Lung (tissue), 12 donors: ENCODE results near the gene FRAS1. TPM values are rescaled to one million over a fixed set of nuclear protein-coding genes. Genes with fewer than 3 reads are reported as not detected.

ENCODE experiments used
- ATAC-seq: fragments of 200-7000 bp; cut with Tn5 transposase; one replicate; pipeline ENCODE4 v1.9.1; 2020; ENCODE audit warnings: moderate number of reproducible peaks; ENCODE audit not compliant: insufficient read depth, low FRiP score
- DNase-seq, 3 donors: peaks; one replicate each; pipeline ENCODE4 v3.0.0-alpha.2; 2013 to 2017
- H3K27ac ChIP-seq, 2 donors: one replicate each; pipeline ENCODE4 v1.5.1; 2013; ENCODE audit warnings: mild to moderate bottlenecking in 2 of 2, moderate library complexity in 2 of 2, control low read depth in 1 of 2, inconsistent platforms in 1 of 2, low read depth in 1 of 2, low read length in 1 of 2
- H3K27me3 ChIP-seq, 3 donors: one replicate each; pipeline ENCODE4 v1.5.1; 2013; ENCODE audit warnings: low read length in 2 of 3; ENCODE audit not compliant: control insufficient read depth in 3 of 3, insufficient read depth in 3 of 3
- H3K36me3 ChIP-seq, 4 donors: one replicate each; pipeline ENCODE4 v1.5.1; 2013; ENCODE audit warnings: low read length in 4 of 4, mild to moderate bottlenecking in 1 of 4, moderate library complexity in 1 of 4; ENCODE audit not compliant: control insufficient read depth in 4 of 4, insufficient read depth in 4 of 4
- H3K4me1 ChIP-seq, 5 donors: one replicate each; pipeline ENCODE4 v1.5.1; 2013; ENCODE audit warnings: low read length in 5 of 5, mild to moderate bottlenecking in 2 of 5, moderate library complexity in 1 of 5; ENCODE audit not compliant: control insufficient read depth in 5 of 5, insufficient read depth in 5 of 5
- H3K4me3 ChIP-seq: one replicate; pipeline ENCODE4 v1.5.1; 2013; ENCODE audit warnings: mild to moderate bottlenecking, control low read depth, moderate library complexity
- H3K9ac ChIP-seq, 2 donors: one replicate each; pipeline ENCODE4 v1.5.1; 2013; ENCODE audit warnings: low read length in 2 of 2, control low read depth in 1 of 2; ENCODE audit not compliant: insufficient read depth in 1 of 2
- H3K9me3 ChIP-seq, 4 donors: one replicate each; pipeline ENCODE4 v1.5.1; 2013; ENCODE audit warnings: low read length in 3 of 4, mild to moderate bottlenecking in 1 of 4, moderate library complexity in 1 of 4; ENCODE audit not compliant: control insufficient read depth in 4 of 4, insufficient read depth in 3 of 4
- CTCF ChIP-seq: IDR thresholded peaks from 2 replicates; pipeline ENCODE4 v1.5.1; 2012; ENCODE audit warnings: mild to moderate bottlenecking; ENCODE audit errors: control extremely low read depth, extremely low read depth
- WGBS, 2 donors: extraction: QIAGEN DNeasy Blood & Tissue Kit; methylation state at CpG; one replicate each; pipeline ENCODE4 v1.1.7; 2013; 5-methylcytosine and 5-hydroxymethylcytosine counted together
- polyA plus RNA-seq, 2 donors: library from polyadenylated mRNA; stranded (reverse); fragments of 200-250 nt; gene quantifications; one replicate each; pipeline ENCODE4 v1.2.1, GENCODE V29; 2013
- total RNA-seq, 2 donors: library from RNA; depleted of rRNA in 1 of 2; stranded (reverse); fragments of >200 nt in 1 of 2; gene quantifications; one replicate each; pipeline ENCODE4 v1.2.1, GENCODE V29; 2014 to 2021
- donor health status: control.
- donor health status: control.
- donor health status: Bipolar disorder and iron deficiency.
- donor health status: healthy.
- donor health status: DM: yes; HTN: yes; CAD: no.

The FRAS1 gene
- total and polyA plus RNA-seq, 4 donors = 0.45 to 53.8 (median 6.9) TPM

GRCh38 chr4:78510681-78511080, 453.6 kb downstream of the FRAS1 start:
- H3K4me3 ChIP-seq = no peak overlapping the region
- 70 to 81% methylated on average over 1 of the region's 1 CpG for WGBS, 2 donors
- ATAC-seq (no peak), DNase-seq (no peak)
- H3K4me1 ChIP-seq = peaks cover 0 to 4% (median 0%) of the 10 kb centered on the region in 5 donors
- no peaks in the 10 kb centered on the region for H3K27me3 ChIP-seq
- no peak overlapping the region for H3K9ac ChIP-seq
- no peaks in the 10 kb centered on the region for H3K9me3 ChIP-seq
- H3K36me3 ChIP-seq = peaks cover 0 to 5% (median 2%) of the 10 kb centered on the region in 4 donors
- no peak overlapping the region for H3K27ac ChIP-seq
- no peak for TF ChIP-seq CTCF

GRCh38 chr4:78512357-78512920, 455.3 kb downstream of the FRAS1 start:
- ATAC-seq = no peak
- Histone ChIP-seq H3K4me1 (peaks cover 0 to 4% (median 0%) of the 10 kb centered on the region in 5 donors), H3K27ac (no peak overlapping the region), H3K36me3 (peaks cover 0 to 5% (median 1%) of the 10 kb centered on the region in 4 donors), H3K27me3 (no peaks in the 10 kb centered on the region), H3K4me3 (no peak overlapping the region), H3K9ac (peak overlapping the region in 1 of 2 donors; percentile 4), H3K9me3 (no peaks in the 10 kb centered on the region)
- WGBS, 2 donors = 65 to 83% methylated on average over 3 of the region's 3 CpGs
- peak in 2 of 3 donors; percentile 24 to 45 for DNase-seq
- no peak for TF ChIP-seq CTCF

GRCh38 chr4:78513411-78513975, 456.4 kb downstream of the FRAS1 start:
- DNase-seq (no peak), ATAC-seq (no peak)
- Histone ChIP-seq H3K9ac (peak overlapping the region in 1 of 2 donors; percentile 4), H3K36me3 (peaks cover 0 to 5% (median 0%) of the 10 kb centered on the region in 4 donors), H3K27ac (no peak overlapping the region), H3K27me3 (no peaks in the 10 kb centered on the region), H3K4me3 (no peak overlapping the region), H3K9me3 (no peaks in the 10 kb centered on the region), H3K4me1 (peaks cover 0 to 4% (median 0%) of the 10 kb centered on the region in 5 donors)
- no peak for TF ChIP-seq CTCF
- 81 to 87% methylated on average over 3 of the region's 3 CpGs for WGBS, 2 donors
